WERI-Rb-1 (cell line): ENCODE measurements around the gene FBXW12.

Source experiments
- DNase-seq: peaks from one replicate; pipeline ENCODE4 v3.0.0-alpha.2; 2020
- H3K27ac ChIP-seq: fragments of 250-450 bp; sonication (Bioruptor Pico); 2 replicates; pipeline ENCODE4 v1.5.1; 2020; ENCODE audit warnings: mild to moderate bottlenecking, moderate library complexity
- H3K27me3 ChIP-seq: fragments of 250-450 bp; sonication (Bioruptor Pico); 2 replicates; pipeline ENCODE4 v1.5.1; 2021; ENCODE audit warnings: mild to moderate bottlenecking, low read depth, moderate library complexity; ENCODE audit not compliant: insufficient read depth, severe bottlenecking
- H3K36me3 ChIP-seq: fragments of 250-450 bp; sonication (Bioruptor Pico); 2 replicates; pipeline ENCODE4 v1.5.1; 2020; ENCODE audit warnings: mild to moderate bottlenecking, moderate library complexity
- H3K4me3 ChIP-seq: 2 replicates; pipeline ENCODE4 v1.5.1; 2011; ENCODE audit warnings: low read depth, mild to moderate bottlenecking, control low read depth, low read length
- H3K9me3 ChIP-seq: fragments of 250-450 bp; sonication (Bioruptor Pico); 2 replicates; pipeline ENCODE4 v1.5.1; 2021; ENCODE audit warnings: mild to moderate bottlenecking, moderate library complexity; ENCODE audit not compliant: severe bottlenecking
- TF ChIP-seq, protein P1 (sequence below): IDR thresholded peaks from 2 replicates; pipeline ENCODE4 v1.5.1; 2011; ENCODE audit warnings: low read depth, mild to moderate bottlenecking, control low read depth, inconsistent platforms, low read length

The FBXW12 gene

DNA sequence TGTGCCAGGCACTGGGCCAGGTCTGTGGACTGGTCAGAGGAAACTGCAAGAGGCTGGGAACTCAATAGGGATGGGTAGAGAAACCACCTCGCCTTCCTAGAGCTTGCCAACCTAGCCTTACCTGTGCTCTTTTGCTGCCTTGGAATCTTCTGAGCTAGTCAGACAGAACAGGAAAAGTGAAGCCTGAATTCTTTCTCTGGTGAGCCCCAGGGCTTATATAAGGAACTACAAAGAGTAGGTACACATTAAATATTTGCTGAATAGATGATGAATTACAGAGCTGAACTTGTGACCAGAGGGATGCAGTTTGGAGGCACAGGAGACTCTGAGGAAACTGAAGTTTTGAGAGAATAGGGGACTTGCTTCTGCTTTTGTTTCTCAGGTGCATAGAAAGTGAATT lies 15.6 kb upstream of the FBXW12 start:
- Histone ChIP-seq H3K27ac (no peak overlapping the region), H3K9me3 (no peaks in the 10 kb centered on the region), H3K4me3 (no peak overlapping the region), H3K36me3 (no peaks in the 10 kb centered on the region), H3K27me3 (no peaks in the 10 kb centered on the region)
- DNase-seq, result no peak
- TF ChIP-seq, protein P1, sequence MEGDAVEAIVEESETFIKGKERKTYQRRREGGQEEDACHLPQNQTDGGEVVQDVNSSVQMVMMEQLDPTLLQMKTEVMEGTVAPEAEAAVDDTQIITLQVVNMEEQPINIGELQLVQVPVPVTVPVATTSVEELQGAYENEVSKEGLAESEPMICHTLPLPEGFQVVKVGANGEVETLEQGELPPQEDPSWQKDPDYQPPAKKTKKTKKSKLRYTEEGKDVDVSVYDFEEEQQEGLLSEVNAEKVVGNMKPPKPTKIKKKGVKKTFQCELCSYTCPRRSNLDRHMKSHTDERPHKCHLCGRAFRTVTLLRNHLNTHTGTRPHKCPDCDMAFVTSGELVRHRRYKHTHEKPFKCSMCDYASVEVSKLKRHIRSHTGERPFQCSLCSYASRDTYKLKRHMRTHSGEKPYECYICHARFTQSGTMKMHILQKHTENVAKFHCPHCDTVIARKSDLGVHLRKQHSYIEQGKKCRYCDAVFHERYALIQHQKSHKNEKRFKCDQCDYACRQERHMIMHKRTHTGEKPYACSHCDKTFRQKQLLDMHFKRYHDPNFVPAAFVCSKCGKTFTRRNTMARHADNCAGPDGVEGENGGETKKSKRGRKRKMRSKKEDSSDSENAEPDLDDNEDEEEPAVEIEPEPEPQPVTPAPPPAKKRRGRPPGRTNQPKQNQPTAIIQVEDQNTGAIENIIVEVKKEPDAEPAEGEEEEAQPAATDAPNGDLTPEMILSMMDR, result no peak

DNA sequence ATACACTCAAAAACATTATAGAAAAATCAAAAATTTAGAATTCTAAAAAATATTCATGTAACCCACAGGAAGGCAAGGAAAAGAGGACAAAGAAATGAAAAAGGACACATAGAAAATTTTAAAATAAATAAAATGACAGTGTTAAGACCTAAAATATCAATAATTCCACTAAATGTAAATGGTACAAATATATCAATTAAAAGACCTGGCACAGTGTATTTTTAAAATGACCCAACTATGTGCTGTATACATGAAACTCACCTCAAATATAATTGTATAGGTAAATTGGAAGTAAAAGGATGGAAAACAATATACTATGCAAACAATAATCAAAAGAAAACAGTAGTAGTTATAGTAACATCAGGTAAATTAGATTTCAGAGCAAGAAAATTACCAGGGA lies 10.1 kb upstream of the FBXW12 start:
- H3K27me3 ChIP-seq, result no peaks in the 10 kb centered on the region
- no peak overlapping the region for H3K27ac ChIP-seq
- H3K4me3 ChIP-seq, result no peak overlapping the region
- DNase-seq, result no peak
- TF ChIP-seq, protein P1, result no peak
- peaks cover 4% of the 10 kb centered on the region for H3K9me3 ChIP-seq
- H3K36me3 ChIP-seq, result no peaks in the 10 kb centered on the region

DNA sequence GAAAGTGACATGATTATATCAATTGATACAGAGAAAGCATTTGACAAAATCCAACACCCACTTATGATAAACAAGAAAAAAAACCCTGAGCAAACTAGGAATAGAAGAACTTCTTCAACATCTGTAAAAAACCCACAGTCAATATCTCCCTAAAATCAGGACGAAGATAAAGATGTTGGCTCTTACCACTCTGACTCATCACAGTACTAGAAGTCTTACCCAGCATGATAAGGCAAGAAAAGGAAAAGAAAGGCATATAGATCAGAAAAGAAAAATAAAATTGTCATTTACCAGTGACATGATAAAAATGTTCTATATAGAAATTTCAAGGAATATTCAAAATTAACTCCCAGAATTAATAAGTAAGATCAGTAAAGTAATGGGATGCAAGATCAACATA lies 7.2 kb upstream of the FBXW12 start:
- Histone ChIP-seq H3K27ac (no peak overlapping the region), H3K27me3 (no peaks in the 10 kb centered on the region), H3K36me3 (no peaks in the 10 kb centered on the region), H3K9me3 (peaks cover 4% of the 10 kb centered on the region), H3K4me3 (no peak overlapping the region)
- TF ChIP-seq, protein P1, result no peak
- DNase-seq, result no peak

DNA sequence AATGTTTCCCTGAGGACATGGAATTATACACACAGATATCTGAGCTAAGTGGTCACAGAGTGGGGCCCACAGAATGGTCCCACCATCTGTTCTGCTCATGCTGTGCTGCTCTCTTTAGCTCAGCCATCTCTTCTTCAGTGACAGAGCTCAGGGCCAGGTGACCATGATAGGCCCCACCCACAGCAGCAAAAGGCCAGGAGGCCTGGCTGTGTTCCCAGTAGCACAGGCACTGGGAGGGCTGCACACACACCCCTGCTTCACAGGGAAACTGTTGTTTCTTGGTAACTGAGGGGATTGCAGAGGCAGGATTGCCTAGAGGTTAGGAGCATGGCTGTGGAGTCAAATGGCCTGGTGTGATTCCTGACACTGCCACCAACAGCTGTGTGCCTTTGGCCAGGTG lies 4.8 kb upstream of the FBXW12 start:
- H3K4me3 ChIP-seq, result no peak overlapping the region
- peaks cover 3% of the 10 kb centered on the region for H3K9me3 ChIP-seq
- H3K36me3 ChIP-seq, result no peaks in the 10 kb centered on the region
- 0 out of 2 replicates have a peak overlapping the region, but pooled peaks have one; percentile 19 for H3K27ac ChIP-seq
- peak; percentile 55 for DNase-seq
- TF ChIP-seq, protein P1, result no peak
- no peaks in the 10 kb centered on the region for H3K27me3 ChIP-seq

DNA sequence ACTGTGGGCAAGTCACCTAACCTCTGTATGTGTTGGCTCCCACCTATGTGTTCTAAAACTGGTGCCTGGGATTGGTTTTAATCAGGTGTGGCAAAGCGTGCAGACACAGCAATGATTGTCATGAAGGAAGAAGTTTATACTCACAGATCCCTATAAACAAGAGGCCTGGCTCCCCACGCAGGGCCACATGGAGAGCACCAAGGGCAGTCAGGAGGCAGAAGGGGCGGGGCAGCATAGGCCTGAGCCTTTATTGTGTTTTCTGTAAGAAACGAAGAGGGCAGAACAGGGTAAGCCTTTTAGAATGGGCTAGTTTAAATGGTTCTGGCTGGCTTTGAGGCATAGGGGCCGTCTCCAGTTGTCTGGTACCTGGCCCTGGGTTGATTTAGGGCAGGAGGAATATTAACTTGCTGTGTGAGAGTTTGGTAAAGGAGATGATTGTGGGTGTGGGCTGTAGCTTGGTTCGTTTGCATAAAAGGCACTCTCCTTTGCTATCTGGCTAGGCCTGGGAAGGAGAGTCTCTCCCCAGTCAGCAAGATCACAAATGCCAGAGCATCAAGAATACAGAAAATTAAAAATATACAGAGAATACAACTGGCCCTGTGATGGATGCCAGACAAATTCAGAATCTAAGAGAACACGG lies 2.2 kb upstream of the FBXW12 start:
- H3K4me3 ChIP-seq, result no peak overlapping the region
- no peak for DNase-seq
- no peaks in the 10 kb centered on the region for H3K36me3 ChIP-seq
- no peaks in the 10 kb centered on the region for H3K27me3 ChIP-seq
- H3K27ac ChIP-seq, result peak overlapping the region; percentile 36
- no peaks in the 10 kb centered on the region for H3K9me3 ChIP-seq
- TF ChIP-seq, protein P1, result no peak

DNA sequence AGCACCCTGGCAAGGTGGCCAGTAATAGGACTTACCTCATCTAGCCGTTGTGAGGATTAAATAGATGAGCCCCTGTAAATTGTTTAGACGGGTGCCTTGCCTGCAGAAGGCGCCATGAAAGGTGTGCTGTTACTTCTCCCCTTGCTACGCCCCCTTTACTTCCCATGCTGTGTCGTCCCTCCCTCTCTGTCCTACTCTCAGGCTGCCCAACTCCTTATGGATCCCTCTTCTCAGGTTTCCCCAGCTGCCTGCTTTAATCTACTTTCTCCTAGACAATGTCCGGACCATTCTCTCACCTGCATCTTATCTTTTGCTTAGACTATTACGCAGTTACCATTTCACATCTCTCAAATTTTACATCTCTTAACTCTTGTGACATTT lies 1.7 kb upstream of the FBXW12 start:
- H3K9me3 ChIP-seq, result no peaks in the 10 kb centered on the region
- no peaks in the 10 kb centered on the region for H3K27me3 ChIP-seq
- no peak overlapping the region for H3K4me3 ChIP-seq
- H3K36me3 ChIP-seq, result no peaks in the 10 kb centered on the region
- peak; percentile 19 for DNase-seq
- peak overlapping the region; percentile 36 for H3K27ac ChIP-seq
- TF ChIP-seq, protein P1, result no peak
